Calu3 (cell line): Measurements from ENCODE around the gene PLCD4. TPM values are rescaled to one million over a fixed set of nuclear protein-coding genes. Genes with fewer than 3 reads are reported as not detected.
A peak's percentile ranks its signal among the peaks of the same experiment; 100 is the strongest.

Experiments
- BruUV-seq: library from RNA; stranded (reverse); fragments of 400-500 nt; replicated peaks from 2 replicates; lab custom pipeline; 2021; lab: Mats Ljungman, UMichigan
- CTCF ChIA-PET: fragments of 300-600 bp; sonication (Branson Sonifier 250); formaldehyde crosslinking; loops from one replicate; lab custom pipeline; 2022; ENCODE audit warnings: antibody characterized with exemption; lab: Charles Lee
- DNase-seq: peaks from one replicate; pipeline ENCODE4 v3.0.0; 2022
- H3K27ac Mint-ChIP-seq: one replicate; pipeline ENCODE4 v1.8.0; 2022; ENCODE audit warnings: mixed read lengths; ENCODE audit not compliant: unreplicated experiment
- H3K27me3 Mint-ChIP-seq: one replicate; pipeline ENCODE4 v1.8.0; 2022; ENCODE audit warnings: mixed read lengths; ENCODE audit not compliant: unreplicated experiment
- H3K36me3 Mint-ChIP-seq: one replicate; pipeline ENCODE4 v1.8.0; 2022; ENCODE audit warnings: mild to moderate bottlenecking, moderate library complexity, mixed read lengths; ENCODE audit not compliant: insufficient read depth, unreplicated experiment
- H3K4me1 Mint-ChIP-seq: one replicate; pipeline ENCODE4 v1.8.0; 2022; ENCODE audit warnings: mild to moderate bottlenecking, low read depth, mixed read lengths; ENCODE audit not compliant: unreplicated experiment
- H3K4me3 Mint-ChIP-seq: one replicate; pipeline ENCODE4 v1.8.0; 2022; ENCODE audit warnings: mild to moderate bottlenecking, low read depth, moderate library complexity, mixed read lengths; ENCODE audit not compliant: unreplicated experiment
- H3K9me3 Mint-ChIP-seq: one replicate; pipeline ENCODE4 v1.8.0; 2022; ENCODE audit warnings: low read depth, mixed read lengths; ENCODE audit not compliant: unreplicated experiment
- intact Hi-C: fragments of 100-400 bp; cut with micrococcal nuclease; formaldehyde crosslinking; loops from one replicate; pipeline ENCODE4 v1.10.0; 2022; ENCODE audit not compliant: unreplicated experiment
- total RNA-seq: library from RNA; stranded (reverse); gene quantifications from 2 replicates; pipeline ENCODE4 v1.2.3, GENCODE V29; 2022
- TF ChIP-seq, protein P1 (sequence below): fragments of 200-600 bp; IDR thresholded peaks from one replicate; pipeline ENCODE4 v1.8.0; 2022; ENCODE audit warnings: antibody characterized with exemption; ENCODE audit not compliant: unreplicated experiment

The PLCD4 gene
- total RNA-seq, 1 experiment from 2014 or later: 0.38 TPM

DNA sequence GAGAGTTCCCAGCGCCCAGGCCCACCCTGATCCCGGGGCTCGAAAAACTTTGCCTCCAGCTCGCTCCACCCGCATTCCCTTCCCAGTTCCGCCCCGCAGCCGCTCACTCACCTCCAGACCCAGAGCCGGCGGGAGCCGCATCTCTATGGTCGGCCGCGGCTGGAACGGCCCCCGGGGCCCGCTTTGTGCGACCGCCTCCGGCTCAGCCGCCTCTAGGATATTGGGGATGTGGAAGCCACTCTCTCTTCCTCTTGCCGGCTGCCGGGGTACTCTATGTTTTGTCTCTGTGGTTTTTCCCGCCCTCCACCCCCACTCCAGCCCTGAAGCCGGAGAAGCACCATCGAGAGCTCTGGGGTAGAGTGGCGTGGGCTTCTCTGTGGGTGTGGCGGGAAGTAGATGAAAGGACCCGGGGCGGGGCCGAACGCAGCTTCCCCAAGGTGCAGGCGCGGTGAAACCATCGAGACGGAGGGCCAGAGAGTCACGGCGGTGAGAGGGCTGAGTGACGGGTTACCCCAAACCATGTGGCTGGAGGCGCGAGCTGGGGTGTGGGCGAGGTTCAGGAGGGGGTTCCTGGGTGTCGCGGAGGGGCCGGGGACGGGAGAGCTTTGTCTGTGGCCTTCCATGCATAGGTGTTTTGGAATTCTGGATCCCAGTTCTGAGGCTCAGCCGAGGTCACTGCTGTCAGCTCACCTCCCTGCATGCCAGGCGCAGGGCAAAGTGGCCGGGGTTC, 51.7 kb downstream of the PLCD4 start, which contains the start of the genes BCS1L and ZNF142:
TSS of gene BCS1L (plus strand) at position 426 of the 730 bp plus-strand sequence. CDS start 1,305 bp downstream, outside the sequence.
TSS of gene ZNF142 (minus strand) at position 366 of the 730 bp plus-strand sequence. CDS start 3,194 bp downstream, outside the sequence.
- TF ChIP-seq, protein P1, sequence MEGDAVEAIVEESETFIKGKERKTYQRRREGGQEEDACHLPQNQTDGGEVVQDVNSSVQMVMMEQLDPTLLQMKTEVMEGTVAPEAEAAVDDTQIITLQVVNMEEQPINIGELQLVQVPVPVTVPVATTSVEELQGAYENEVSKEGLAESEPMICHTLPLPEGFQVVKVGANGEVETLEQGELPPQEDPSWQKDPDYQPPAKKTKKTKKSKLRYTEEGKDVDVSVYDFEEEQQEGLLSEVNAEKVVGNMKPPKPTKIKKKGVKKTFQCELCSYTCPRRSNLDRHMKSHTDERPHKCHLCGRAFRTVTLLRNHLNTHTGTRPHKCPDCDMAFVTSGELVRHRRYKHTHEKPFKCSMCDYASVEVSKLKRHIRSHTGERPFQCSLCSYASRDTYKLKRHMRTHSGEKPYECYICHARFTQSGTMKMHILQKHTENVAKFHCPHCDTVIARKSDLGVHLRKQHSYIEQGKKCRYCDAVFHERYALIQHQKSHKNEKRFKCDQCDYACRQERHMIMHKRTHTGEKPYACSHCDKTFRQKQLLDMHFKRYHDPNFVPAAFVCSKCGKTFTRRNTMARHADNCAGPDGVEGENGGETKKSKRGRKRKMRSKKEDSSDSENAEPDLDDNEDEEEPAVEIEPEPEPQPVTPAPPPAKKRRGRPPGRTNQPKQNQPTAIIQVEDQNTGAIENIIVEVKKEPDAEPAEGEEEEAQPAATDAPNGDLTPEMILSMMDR: no peak
- Mint-ChIP-seq H3K4me3 (peak within 1 kb of the TSS; percentile 99), H3K27me3 (no peaks in the 10 kb centered on the region), H3K4me1 (peaks cover 22% of the 10 kb centered on the region), H3K36me3 (peaks cover 68% of the 10 kb centered on the region), H3K27ac (peak within 1 kb of the TSS; percentile 87), H3K9me3 (no peaks in the 10 kb centered on the region)
- intact Hi-C loops: no loop called here
- no TSS peak for BruUV-seq
- peak; percentile 96 for DNase-seq
- CTCF ChIA-PET: interaction anchor here (0.6 to 2.0 kb wide), 10 partner anchors 11 to 191 kb away, joined by 3 to 27 read pairs (median 5); partner anchors contain the start of genes RNF25, STK36 and TTLL4

GRCh38 chr2:218659988-218660358, 52.3 kb downstream of the PLCD4 start:
- Mint-ChIP-seq H3K4me1 (peaks cover 22% of the 10 kb centered on the region), H3K27me3 (no peaks in the 10 kb centered on the region), H3K36me3 (peaks cover 68% of the 10 kb centered on the region), H3K9me3 (no peaks in the 10 kb centered on the region), H3K27ac (peak overlapping the region; percentile 87), H3K4me3 (peak overlapping the region; percentile 99)
- intact Hi-C loops: no loop called here
- BruUV-seq: TSS peak; percentile 80
- TF ChIP-seq, protein P1: no peak
- DNase-seq: no peak
- CTCF ChIA-PET: interaction anchor here (0.6 to 2.0 kb wide), 6 partner anchors 11 to 190 kb away, joined by 3 to 27 read pairs (median 7); no protein-coding TSS in a partner anchor

GRCh38 chr2:218662377-218662776, 54.7 kb downstream of the PLCD4 start:
- no TSS peak for BruUV-seq
- no peak overlapping the region for H3K27ac Mint-ChIP-seq
- no peak overlapping the region for H3K4me3 Mint-ChIP-seq
- H3K36me3 Mint-ChIP-seq: peaks cover 77% of the 10 kb centered on the region
- DNase-seq: no peak
- TF ChIP-seq, protein P1: no peak
- no peaks in the 10 kb centered on the region for H3K27me3 Mint-ChIP-seq
- H3K9me3 Mint-ChIP-seq: no peaks in the 10 kb centered on the region
- peaks cover 19% of the 10 kb centered on the region for H3K4me1 Mint-ChIP-seq
- intact Hi-C loops: no loop called here
- CTCF ChIA-PET: no interaction called here

DNA sequence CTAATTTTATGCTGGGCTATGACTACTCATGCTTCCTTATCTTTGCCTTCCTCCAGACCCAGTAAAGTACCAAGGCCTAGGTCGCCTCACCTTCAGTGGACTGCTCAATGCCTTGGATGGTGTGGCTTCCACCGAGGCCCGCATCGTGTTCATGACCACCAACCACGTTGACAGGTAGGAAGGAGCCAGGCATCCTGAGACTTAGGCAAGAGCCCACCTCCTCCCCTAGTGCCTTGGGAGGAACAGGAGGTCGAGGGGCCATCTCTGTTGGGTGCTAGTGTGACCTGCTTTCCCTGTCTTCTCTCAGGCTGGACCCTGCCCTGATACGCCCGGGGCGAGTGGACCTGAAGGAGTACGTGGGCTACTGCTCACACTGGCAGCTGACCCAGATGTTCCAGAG, 55.1 kb downstream of the PLCD4 start:
- no peaks in the 10 kb centered on the region for H3K9me3 Mint-ChIP-seq
- H3K27ac Mint-ChIP-seq: no peak overlapping the region
- TF ChIP-seq, protein P1: no peak
- H3K4me3 Mint-ChIP-seq: no peak overlapping the region
- BruUV-seq: no TSS peak
- H3K4me1 Mint-ChIP-seq: peaks cover 14% of the 10 kb centered on the region
- H3K27me3 Mint-ChIP-seq: no peaks in the 10 kb centered on the region
- intact Hi-C loops: no loop called here
- CTCF ChIA-PET: no interaction called here
- H3K36me3 Mint-ChIP-seq: peaks cover 78% of the 10 kb centered on the region
- no peak for DNase-seq
